WTC11 (cell line): ENCODE measurements around the gene DCAF11.

Experiments
- ATF3 ChIP-seq: sonication (generic); formaldehyde crosslinking; conservative IDR thresholded peaks from 2 replicates; pipeline ENCODE4 v1.8.1; 2022; ENCODE audit warnings: mild to moderate bottlenecking, missing genetic modification reagents
- IRF1 ChIP-seq: sonication (generic); formaldehyde crosslinking; IDR thresholded peaks from 2 replicates; pipeline ENCODE4 v1.8.0; 2023; ENCODE audit warnings: missing genetic modification reagents
- JUN ChIP-seq: sonication (generic); formaldehyde crosslinking; IDR thresholded peaks from 2 replicates; pipeline ENCODE4 v1.8.0; 2023; ENCODE audit warnings: mild to moderate bottlenecking, missing genetic modification reagents
- SP1 ChIP-seq: sonication (generic); formaldehyde crosslinking; conservative IDR thresholded peaks from 2 replicates; pipeline ENCODE4 v1.8.1; 2022; ENCODE audit warnings: missing genetic modification reagents
- TF ChIP-seq, protein P1 (sequence below): fragments of 200-600 bp; IDR thresholded peaks from 2 replicates; pipeline ENCODE4 v1.8.0; 2022; ENCODE audit warnings: antibody characterized with exemption
- TF ChIP-seq, protein P2 (sequence below): sonication (generic); formaldehyde crosslinking; IDR thresholded peaks from 2 replicates; pipeline ENCODE4 v1.8.0; 2022; ENCODE audit warnings: mild to moderate bottlenecking, missing genetic modification reagents
- TF ChIP-seq, protein P3 (sequence below): fragments of 250-450 bp; sonication (Bioruptor Pico); IDR thresholded peaks from 2 replicates; pipeline ENCODE4 v2.1.2; 2022; ENCODE audit warnings: mild to moderate bottlenecking, moderate library complexity

GRCh38 chr14:24066496-24067132 lies 48.0 kb upstream of the DCAF11 start:
- TF ChIP-seq, protein P1, sequence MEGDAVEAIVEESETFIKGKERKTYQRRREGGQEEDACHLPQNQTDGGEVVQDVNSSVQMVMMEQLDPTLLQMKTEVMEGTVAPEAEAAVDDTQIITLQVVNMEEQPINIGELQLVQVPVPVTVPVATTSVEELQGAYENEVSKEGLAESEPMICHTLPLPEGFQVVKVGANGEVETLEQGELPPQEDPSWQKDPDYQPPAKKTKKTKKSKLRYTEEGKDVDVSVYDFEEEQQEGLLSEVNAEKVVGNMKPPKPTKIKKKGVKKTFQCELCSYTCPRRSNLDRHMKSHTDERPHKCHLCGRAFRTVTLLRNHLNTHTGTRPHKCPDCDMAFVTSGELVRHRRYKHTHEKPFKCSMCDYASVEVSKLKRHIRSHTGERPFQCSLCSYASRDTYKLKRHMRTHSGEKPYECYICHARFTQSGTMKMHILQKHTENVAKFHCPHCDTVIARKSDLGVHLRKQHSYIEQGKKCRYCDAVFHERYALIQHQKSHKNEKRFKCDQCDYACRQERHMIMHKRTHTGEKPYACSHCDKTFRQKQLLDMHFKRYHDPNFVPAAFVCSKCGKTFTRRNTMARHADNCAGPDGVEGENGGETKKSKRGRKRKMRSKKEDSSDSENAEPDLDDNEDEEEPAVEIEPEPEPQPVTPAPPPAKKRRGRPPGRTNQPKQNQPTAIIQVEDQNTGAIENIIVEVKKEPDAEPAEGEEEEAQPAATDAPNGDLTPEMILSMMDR = no peak
- TF ChIP-seq, protein P2, sequence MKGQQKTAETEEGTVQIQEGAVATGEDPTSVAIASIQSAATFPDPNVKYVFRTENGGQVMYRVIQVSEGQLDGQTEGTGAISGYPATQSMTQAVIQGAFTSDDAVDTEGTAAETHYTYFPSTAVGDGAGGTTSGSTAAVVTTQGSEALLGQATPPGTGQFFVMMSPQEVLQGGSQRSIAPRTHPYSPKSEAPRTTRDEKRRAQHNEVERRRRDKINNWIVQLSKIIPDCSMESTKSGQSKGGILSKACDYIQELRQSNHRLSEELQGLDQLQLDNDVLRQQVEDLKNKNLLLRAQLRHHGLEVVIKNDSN (CRISPR knock-in tag) = no peak
- TF ChIP-seq, protein P3, sequence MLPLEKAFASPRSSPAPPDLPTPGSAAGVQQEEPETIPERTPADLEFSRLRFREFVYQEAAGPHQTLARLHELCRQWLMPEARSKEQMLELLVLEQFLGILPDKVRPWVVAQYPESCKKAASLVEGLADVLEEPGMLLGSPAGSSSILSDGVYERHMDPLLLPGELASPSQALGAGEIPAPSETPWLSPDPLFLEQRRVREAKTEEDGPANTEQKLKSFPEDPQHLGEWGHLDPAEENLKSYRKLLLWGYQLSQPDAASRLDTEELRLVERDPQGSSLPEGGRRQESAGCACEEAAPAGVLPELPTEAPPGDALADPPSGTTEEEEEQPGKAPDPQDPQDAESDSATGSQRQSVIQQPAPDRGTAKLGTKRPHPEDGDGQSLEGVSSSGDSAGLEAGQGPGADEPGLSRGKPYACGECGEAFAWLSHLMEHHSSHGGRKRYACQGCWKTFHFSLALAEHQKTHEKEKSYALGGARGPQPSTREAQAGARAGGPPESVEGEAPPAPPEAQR (CRISPR knock-in tag) = no peak
- TF ChIP-seq JUN (CRISPR knock-in tag) = no peak
- TF ChIP-seq ATF3 = no peak
- no peak for TF ChIP-seq SP1 (CRISPR knock-in tag)
- TF ChIP-seq IRF1 (CRISPR knock-in tag) = no peak
